GM13976 (cell line): ENCODE measurements around the gene KCNJ5.

Source experiments
- DNase-seq: peaks from one replicate; pipeline ENCODE4 v3.0.0; 2012; ENCODE audit warnings: low spot score
- CTCF ChIP-seq: IDR thresholded peaks from 2 replicates; pipeline ENCODE4 v1.5.1; 2012; ENCODE audit warnings: borderline replicate concordance, mild to moderate bottlenecking; ENCODE audit not compliant: insufficient read depth; ENCODE audit errors: extremely low read depth, missing control alignments, control extremely low read depth
- in situ Hi-C: fragments of 300-500 bp; cut with MboI; formaldehyde crosslinking; loops from one replicate; pipeline ENCODE4 v1.12.0; 2022; ENCODE audit warnings: low sequenced_read_pairs, mixed read lengths, inconsistent platforms; ENCODE audit not compliant: unreplicated experiment

KCNJ5 gene

GRCh38 chr11:128904303-128904655 is 13.1 kb downstream of the KCNJ5 start:
- in situ Hi-C loops = no loop called here
- DNase-seq = no peak
- no peak for TF ChIP-seq CTCF

- DNase-seq = no peak
- in situ Hi-C loops = no loop called here
- TF ChIP-seq CTCF = no peak
Observed at GRCh38 chr11:128904656-128905344, 13.6 kb downstream of the KCNJ5 start.

GRCh38 chr11:128905345-128906184 is 14.4 kb downstream of the KCNJ5 start:
- in situ Hi-C loops = no loop called here
- DNase-seq = peak; percentile 77
- peak; percentile 22 for TF ChIP-seq CTCF

GRCh38 chr11:128906185-128907050 is 15.3 kb downstream of the KCNJ5 start:
- DNase-seq = no peak
- no peak for TF ChIP-seq CTCF
- in situ Hi-C loops = no loop called here

GRCh38 chr11:128907585-128907984 is 16.4 kb downstream of the KCNJ5 start:
- TF ChIP-seq CTCF = no peak
- in situ Hi-C loops = no loop called here

More at GRCh38 chr11:128907585-128907984, 16.4 kb downstream of the KCNJ5 start:
- DNase-seq = no peak
